ENCODE results near the gene CCDC92. TPM values are rescaled to one million over a fixed set of nuclear protein-coding genes. Genes with fewer than 3 reads are reported as not detected.

Gene CCDC92
- total RNA-seq, 1 experiment from 2014 or later = 16.8 TPM

DNA sequence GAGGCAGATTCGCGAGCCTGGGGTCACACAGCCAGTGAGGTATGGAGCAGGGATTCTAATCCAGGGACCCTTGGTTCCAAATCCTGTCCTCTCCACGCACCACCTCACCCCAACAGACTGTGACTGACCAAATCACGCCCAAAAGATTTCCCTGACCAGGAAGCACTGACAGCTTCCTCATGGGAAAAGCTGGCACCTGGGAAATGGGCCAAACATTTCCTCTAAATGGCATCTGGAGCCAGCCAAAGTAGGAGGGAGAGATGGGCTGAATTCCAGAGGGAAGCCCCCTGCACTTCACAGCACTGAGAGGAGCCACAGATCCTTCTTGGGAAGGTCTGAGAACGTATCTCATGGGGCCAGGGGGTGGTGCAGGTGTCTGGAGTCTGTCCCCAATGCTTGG is 28.8 kb downstream of the CCDC92 start:
- H3K36me3 Mint-ChIP-seq (ENCODE audit: insufficient read depth, unreplicated experiment) = peaks cover 12% of the 10 kb centered on the region
- POLR2A ChIA-PET = no interaction called here
- BruUV-seq (replicated peaks) = no TSS peak

DNA sequence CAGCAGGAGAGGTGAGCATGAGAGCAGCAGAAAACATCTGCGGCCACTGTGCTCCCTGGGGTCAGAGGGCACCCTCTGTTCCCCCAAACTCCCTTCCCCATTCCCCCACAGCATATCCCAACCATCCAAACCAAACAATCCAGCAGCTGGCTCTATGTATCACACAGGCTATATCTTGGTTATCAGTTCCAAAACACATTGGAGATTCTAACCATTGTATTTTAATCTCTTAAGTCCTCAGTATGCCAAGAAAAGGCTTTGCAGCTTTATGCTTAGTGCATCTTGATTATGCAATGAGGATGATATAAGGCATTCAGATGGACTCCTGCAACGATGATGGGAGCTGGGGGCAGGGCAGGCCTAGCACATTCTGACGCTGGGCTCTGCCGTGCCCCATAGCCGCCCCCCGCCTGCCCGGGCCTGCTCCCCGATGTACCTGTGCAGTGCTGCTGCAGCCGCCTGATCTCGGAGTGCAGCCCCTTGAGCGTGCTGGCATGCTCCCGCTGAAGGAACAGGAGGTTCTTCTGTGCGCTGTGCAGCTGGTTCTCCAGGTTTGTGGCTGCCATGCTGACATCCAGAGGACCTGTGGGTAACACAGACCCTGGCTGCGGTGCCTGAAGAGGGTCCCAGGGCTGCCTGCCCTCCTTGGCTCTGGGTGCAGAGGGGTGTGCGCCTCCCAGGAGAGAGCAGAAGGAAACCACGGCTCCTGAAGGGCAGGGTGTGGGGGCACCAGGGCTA is 29.6 kb downstream of the CCDC92 start:
- CTCF ChIA-PET = no interaction called here
- TF ChIP-seq, protein P1, sequence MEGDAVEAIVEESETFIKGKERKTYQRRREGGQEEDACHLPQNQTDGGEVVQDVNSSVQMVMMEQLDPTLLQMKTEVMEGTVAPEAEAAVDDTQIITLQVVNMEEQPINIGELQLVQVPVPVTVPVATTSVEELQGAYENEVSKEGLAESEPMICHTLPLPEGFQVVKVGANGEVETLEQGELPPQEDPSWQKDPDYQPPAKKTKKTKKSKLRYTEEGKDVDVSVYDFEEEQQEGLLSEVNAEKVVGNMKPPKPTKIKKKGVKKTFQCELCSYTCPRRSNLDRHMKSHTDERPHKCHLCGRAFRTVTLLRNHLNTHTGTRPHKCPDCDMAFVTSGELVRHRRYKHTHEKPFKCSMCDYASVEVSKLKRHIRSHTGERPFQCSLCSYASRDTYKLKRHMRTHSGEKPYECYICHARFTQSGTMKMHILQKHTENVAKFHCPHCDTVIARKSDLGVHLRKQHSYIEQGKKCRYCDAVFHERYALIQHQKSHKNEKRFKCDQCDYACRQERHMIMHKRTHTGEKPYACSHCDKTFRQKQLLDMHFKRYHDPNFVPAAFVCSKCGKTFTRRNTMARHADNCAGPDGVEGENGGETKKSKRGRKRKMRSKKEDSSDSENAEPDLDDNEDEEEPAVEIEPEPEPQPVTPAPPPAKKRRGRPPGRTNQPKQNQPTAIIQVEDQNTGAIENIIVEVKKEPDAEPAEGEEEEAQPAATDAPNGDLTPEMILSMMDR (IDR thresholded peaks at IDR 0.05; ENCODE audit: insufficient read depth in 1 of 2, low read depth in 1 of 2, low read length in 1 of 2, severe bottlenecking in 1 of 2, unreplicated experiment in 1 of 2) = no peak
- POLR2A ChIA-PET = no interaction called here
- DNase-seq = no peak
- Histone ChIP-seq H3K9me3 (peaks cover 4% of the 10 kb centered on the region; the same call in 1 of the 2 replicates), H3K36me3 (ENCODE audit: control insufficient read depth, insufficient read depth, low read length) (peaks cover 1% of the 10 kb centered on the region; the same call in 1 of the 2 replicates), H3K4me3 (ENCODE audit: low read depth, low read length) (no peak overlapping the region), H3K27me3 (replicated peaks; ENCODE audit: control insufficient read depth, insufficient read depth, low read length) (no peaks in the 10 kb centered on the region), H3K4me1 (no peaks in the 10 kb centered on the region)
- peaks cover 17% of the 10 kb centered on the region for H3K36me3 Mint-ChIP-seq (ENCODE audit: insufficient read depth, unreplicated experiment)
- no peaks in the 10 kb centered on the region for H3K27me3 Mint-ChIP-seq (ENCODE audit: insufficient read depth, unreplicated experiment)
- H3K4me1 Mint-ChIP-seq (ENCODE audit: low read depth, unreplicated experiment) = peaks cover 11% of the 10 kb centered on the region
- no peak overlapping the region for H3K4me3 Mint-ChIP-seq (ENCODE audit: unreplicated experiment)
- no peak overlapping the region for H3K27ac Mint-ChIP-seq (ENCODE audit: unreplicated experiment)
- no peaks in the 10 kb centered on the region for H3K9me3 Mint-ChIP-seq (ENCODE audit: unreplicated experiment)
- intact Hi-C loops (cut with micrococcal nuclease; ENCODE audit: unreplicated experiment) = no loop called here
- BruUV-seq (replicated peaks) = no TSS peak

More for the DNA sequence above, 28.8 kb downstream of the CCDC92 start:
- peaks cover 1% of the 10 kb centered on the region; the same call in 1 of the 2 replicates for H3K36me3 ChIP-seq (ENCODE audit: control insufficient read depth, insufficient read depth, low read length)
- TF ChIP-seq, protein P1 (IDR thresholded peaks at IDR 0.05; ENCODE audit: insufficient read depth in 1 of 2, low read depth in 1 of 2, low read length in 1 of 2, severe bottlenecking in 1 of 2, unreplicated experiment in 1 of 2) = no peak
- H3K4me3 Mint-ChIP-seq (ENCODE audit: unreplicated experiment) = no peak overlapping the region
- H3K4me1 ChIP-seq = no peaks in the 10 kb centered on the region
- DNase-seq = no peak
- CTCF ChIA-PET = no interaction called here
- no peaks in the 10 kb centered on the region for H3K27me3 Mint-ChIP-seq (ENCODE audit: insufficient read depth, unreplicated experiment)
- H3K4me3 ChIP-seq (ENCODE audit: low read depth, low read length) = no peak overlapping the region
- peaks cover 4% of the 10 kb centered on the region for H3K4me1 Mint-ChIP-seq (ENCODE audit: low read depth, unreplicated experiment)
- no peaks in the 10 kb centered on the region for H3K27me3 ChIP-seq (replicated peaks; ENCODE audit: control insufficient read depth, insufficient read depth, low read length)
- peaks cover 4% of the 10 kb centered on the region; the same call in 1 of the 2 replicates for H3K9me3 ChIP-seq
- no peaks in the 10 kb centered on the region for H3K9me3 Mint-ChIP-seq (ENCODE audit: unreplicated experiment)
- H3K27ac Mint-ChIP-seq (ENCODE audit: unreplicated experiment) = no peak overlapping the region
- intact Hi-C loops (cut with micrococcal nuclease; ENCODE audit: unreplicated experiment) = no loop called here

DNA sequence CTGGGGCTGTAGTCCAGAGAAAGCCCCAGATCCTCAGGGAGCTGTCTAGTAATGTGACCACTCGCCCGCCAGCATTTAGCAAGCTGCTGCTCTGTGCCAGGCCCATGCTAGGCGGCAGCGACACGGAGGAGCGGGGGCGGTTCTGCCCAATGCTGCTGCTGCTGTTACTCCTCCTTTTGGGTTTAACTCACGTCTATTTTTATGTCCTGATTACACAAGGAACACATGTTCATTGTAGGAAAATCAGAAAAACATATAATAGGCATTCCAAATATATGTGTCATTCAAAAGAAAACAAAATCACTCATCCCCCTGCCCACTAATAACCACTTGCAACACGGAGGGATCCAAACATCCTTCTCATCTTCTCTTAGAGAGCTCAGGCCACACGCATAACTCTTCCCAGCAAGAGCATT is 30.4 kb downstream of the CCDC92 start:
- H3K9me3 ChIP-seq = peaks cover 4% of the 10 kb centered on the region; the same call in 1 of the 2 replicates
- peaks cover 1% of the 10 kb centered on the region; the same call in 1 of the 2 replicates for H3K36me3 ChIP-seq (ENCODE audit: control insufficient read depth, insufficient read depth, low read length)
- ChIA-PET CTCF (no interaction called here), POLR2A (no interaction called here)
- no TSS peak for BruUV-seq (replicated peaks)
- Mint-ChIP-seq H3K4me3 (ENCODE audit: unreplicated experiment) (no peak overlapping the region), H3K4me1 (ENCODE audit: low read depth, unreplicated experiment) (peaks cover 11% of the 10 kb centered on the region), H3K27ac (ENCODE audit: unreplicated experiment) (no peak overlapping the region), H3K27me3 (ENCODE audit: insufficient read depth, unreplicated experiment) (no peaks in the 10 kb centered on the region), H3K9me3 (ENCODE audit: unreplicated experiment) (no peaks in the 10 kb centered on the region), H3K36me3 (ENCODE audit: insufficient read depth, unreplicated experiment) (peaks cover 17% of the 10 kb centered on the region)
- H3K27me3 ChIP-seq (replicated peaks; ENCODE audit: control insufficient read depth, insufficient read depth, low read length) = no peaks in the 10 kb centered on the region
- TF ChIP-seq, protein P1 (IDR thresholded peaks at IDR 0.05; ENCODE audit: insufficient read depth in 1 of 2, low read depth in 1 of 2, low read length in 1 of 2, severe bottlenecking in 1 of 2, unreplicated experiment in 1 of 2) = no peak
- no peak overlapping the region for H3K4me3 ChIP-seq (ENCODE audit: low read depth, low read length)
- no peaks in the 10 kb centered on the region for H3K4me1 ChIP-seq
- DNase-seq = no peak
- intact Hi-C loops (cut with micrococcal nuclease; ENCODE audit: unreplicated experiment) = no loop called here
